Stimulated activated CD8-positive, alpha-beta memory T cell treated with anti-CD3 and anti-CD28 coated beads, Interleukin-15, amount 100 ng/mL, for 4 hours (primary cell): ENCODE data around the gene CYP26A1.

Source experiments
- DNase-seq, 2 donors: peaks; one replicate each; pipeline ENCODE4 v3.0.0-alpha.2; 2020; ENCODE audit warnings: low read depth in 2 of 2

CYP26A1 gene

DNA sequence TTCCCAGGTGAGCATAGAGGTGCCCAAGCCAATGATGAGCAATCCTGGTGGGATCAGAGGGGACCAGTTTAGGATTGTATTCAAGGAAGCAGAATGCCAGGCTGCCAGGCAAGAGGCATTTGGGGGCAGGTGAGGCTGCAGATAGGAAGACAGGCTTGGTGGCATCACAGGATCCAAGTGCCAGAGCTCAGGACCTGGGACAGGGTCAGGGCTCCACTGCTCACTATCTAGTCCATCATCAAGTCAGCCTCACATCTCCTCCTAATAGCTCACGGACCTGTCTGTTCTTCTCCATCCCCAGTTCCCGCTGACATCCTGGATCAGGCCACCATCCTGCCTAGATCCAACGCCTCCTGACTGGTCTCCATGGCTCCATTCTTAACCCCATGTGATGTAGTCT, 47.6 kb downstream of the CYP26A1 start:
- DNase-seq = no peak

DNA sequence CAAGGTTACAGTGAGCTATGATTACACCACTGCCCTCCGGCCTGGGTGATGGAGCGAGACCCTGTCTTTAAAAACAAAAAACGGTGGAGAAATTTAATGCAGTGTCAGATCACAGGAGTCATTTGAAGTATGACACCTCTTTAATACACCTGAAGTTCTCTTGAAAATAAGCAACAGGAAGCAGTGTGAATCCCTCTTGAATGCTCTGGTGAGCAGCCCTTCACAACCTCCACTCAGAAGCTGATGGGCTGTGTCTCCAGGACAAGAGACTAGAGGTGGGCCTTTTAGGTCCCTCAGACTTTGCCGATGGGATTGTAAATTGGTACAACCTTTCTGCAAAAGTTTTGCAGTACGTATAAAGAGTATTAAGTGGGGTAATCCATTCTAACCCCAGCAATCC, 50.1 kb downstream of the CYP26A1 start:
- no peak for DNase-seq

DNA sequence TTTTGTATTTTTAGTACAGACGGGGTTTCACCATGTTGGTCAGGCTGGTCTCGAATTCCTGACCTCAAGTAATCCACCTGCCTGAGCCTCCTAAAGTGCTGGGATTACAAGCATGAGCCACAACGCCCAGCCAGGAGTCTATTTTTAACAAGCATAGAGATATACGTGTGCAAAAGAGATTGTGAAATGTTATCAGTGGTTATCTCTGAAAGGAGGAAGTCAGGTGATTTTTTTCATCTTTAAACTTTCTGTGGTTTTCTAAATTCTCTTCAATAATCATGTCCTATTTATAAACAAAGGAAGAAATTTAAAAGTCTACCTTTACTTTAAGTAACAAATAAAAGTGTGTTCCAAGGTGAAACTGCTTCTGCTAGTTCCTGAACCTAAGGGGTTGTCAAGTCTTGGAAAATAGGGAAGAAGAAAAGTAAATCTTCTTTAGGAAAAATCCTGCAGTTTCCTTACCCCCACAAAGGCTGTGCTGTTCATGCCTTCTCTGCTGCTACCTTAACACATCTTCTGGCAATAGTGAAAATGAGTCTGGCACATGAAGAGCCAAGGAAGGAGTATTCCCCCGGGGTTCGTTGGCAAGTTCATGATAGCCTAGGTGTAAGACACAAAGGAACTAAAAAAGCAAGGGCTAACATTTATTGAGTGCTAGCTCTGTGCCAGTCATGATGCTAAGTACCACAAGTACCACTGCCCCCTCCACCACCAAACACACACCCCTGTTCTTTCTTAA, 51.1 kb downstream of the CYP26A1 start:
- no peak for DNase-seq

DNA sequence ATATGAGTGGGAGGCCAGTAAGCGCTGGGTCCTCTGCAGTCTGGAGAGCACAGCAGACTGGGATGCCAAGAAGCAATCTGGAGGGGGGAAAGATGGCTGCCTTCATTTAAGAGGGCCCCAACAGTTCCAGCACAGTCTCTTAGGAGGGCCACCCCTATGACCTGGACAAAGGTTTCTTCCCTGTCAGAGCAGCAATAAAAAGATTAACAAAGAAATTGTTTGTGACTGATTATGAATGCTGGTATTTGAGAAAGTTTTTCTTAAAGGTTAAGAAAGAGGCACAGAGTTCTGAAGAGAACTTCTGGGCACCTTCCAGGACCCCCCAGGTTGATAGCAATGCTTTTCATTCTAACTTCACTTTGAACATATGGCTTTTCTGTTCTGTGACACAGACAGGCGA, 52.3 kb downstream of the CYP26A1 start:
- no peak for DNase-seq

DNA sequence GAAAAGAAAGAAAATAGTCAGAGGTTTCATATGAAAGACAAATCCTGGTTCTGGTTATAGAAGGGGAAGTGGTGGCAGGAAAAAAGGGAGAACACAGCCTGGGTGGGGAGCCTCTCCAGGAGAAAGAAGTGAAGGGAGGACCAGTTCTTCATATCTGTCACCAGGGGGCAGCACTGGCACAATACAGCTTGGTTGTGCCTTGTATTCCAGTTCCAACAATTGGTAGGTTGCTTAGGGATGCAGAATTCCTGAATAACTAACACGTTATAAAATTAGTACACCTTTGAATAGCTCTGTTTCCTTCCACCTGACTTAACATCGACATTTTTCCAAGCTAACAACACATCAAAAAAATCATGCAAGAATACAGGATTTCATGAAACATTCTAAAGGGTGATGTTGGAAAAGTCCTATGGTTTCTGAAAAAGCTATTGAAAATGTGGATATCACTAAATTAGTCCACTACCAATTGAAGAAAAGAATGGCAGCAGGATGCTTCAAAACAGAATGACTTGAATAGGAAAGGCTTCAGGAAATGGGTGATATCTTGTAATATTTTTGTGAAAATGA, 52.9 kb downstream of the CYP26A1 start:
- DNase-seq = no peak
